Fibroblast of mammary gland (primary cell): ENCODE data around the gene GNA14.

Experiments
- DNase-seq: peaks from one replicate; pipeline ENCODE4 v3.0.0-alpha.2; 2010; ENCODE audit warnings: low read depth
- H3K4me3 ChIP-seq: 2 replicates; pipeline ENCODE4 v1.5.1; 2011; ENCODE audit warnings: low read depth, mild to moderate bottlenecking, low read length, moderate library complexity; ENCODE audit not compliant: control insufficient read depth
- CTCF ChIP-seq: conservative IDR thresholded peaks from 2 replicates; pipeline ENCODE4 v1.5.1; 2011; ENCODE audit warnings: low read depth, low read length, inconsistent platforms; ENCODE audit not compliant: control insufficient read depth, insufficient read depth

The GNA14 gene

GRCh38 chr9:77575785-77576184 lies 72.3 kb downstream of the GNA14 start:
- no peak overlapping the region for H3K4me3 ChIP-seq
- TF ChIP-seq CTCF, result no peak
- DNase-seq, result peak; percentile 36

GRCh38 chr9:77569335-77569734 lies 78.8 kb downstream of the GNA14 start:
- DNase-seq, result no peak
- TF ChIP-seq CTCF, result no peak
- no peak overlapping the region for H3K4me3 ChIP-seq

- TF ChIP-seq CTCF, result no peak
- no peak overlapping the region for H3K4me3 ChIP-seq
- DNase-seq, result no peak
Observed at GRCh38 chr9:77563174-77563573, 84.9 kb downstream of the GNA14 start.

GRCh38 chr9:77562019-77562748 lies 85.9 kb downstream of the GNA14 start:
- no peak for DNase-seq
- no peak overlapping the region for H3K4me3 ChIP-seq
- no peak for TF ChIP-seq CTCF

- H3K4me3 ChIP-seq, result no peak overlapping the region
- no peak for DNase-seq
- no peak for TF ChIP-seq CTCF
Observed at GRCh38 chr9:77561331-77562018, 86.6 kb downstream of the GNA14 start.

- H3K4me3 ChIP-seq, result no peak overlapping the region
- DNase-seq, result peak; percentile 5
- TF ChIP-seq CTCF, result no peak
Observed at GRCh38 chr9:77556396-77556795, 91.7 kb downstream of the GNA14 start.
